Stomach smooth muscle (tissue), 2 donors: ENCODE data around the gene PTTG2.

Experiments used
- H3K27ac ChIP-seq: one replicate; pipeline ENCODE4 v1.7.0; 2013; ENCODE audit warnings: mild to moderate bottlenecking, low read length, inconsistent platforms
- H3K27me3 ChIP-seq, 2 donors: one replicate each; pipeline ENCODE4 v1.7.0; 2013; ENCODE audit warnings: low read length in 2 of 2; ENCODE audit not compliant: insufficient read depth in 2 of 2, control insufficient read depth in 1 of 2
- H3K36me3 ChIP-seq, 2 donors: one replicate each; pipeline ENCODE4 v1.7.0; 2013; ENCODE audit warnings: low read length in 2 of 2; ENCODE audit not compliant: control insufficient read depth in 2 of 2, insufficient read depth in 2 of 2
- H3K4me1 ChIP-seq: one replicate; pipeline ENCODE4 v1.7.0; 2013; ENCODE audit warnings: low read length; ENCODE audit not compliant: control insufficient read depth, insufficient read depth
- H3K4me3 ChIP-seq, 2 donors: one replicate each; pipeline ENCODE4 v1.7.0; 2013; ENCODE audit warnings: low read length in 2 of 2
- H3K9ac ChIP-seq, 2 donors: one replicate each; pipeline ENCODE4 v1.7.0; 2013; ENCODE audit warnings: low read length in 2 of 2, mild to moderate bottlenecking in 1 of 2
- H3K9me3 ChIP-seq, 2 donors: one replicate each; pipeline ENCODE4 v1.7.0; 2013; ENCODE audit warnings: low read length in 2 of 2; ENCODE audit not compliant: control insufficient read depth in 2 of 2
- donor health status: healthy.
- donor health status: Pancreatic carcinoma.

Gene PTTG2

DNA sequence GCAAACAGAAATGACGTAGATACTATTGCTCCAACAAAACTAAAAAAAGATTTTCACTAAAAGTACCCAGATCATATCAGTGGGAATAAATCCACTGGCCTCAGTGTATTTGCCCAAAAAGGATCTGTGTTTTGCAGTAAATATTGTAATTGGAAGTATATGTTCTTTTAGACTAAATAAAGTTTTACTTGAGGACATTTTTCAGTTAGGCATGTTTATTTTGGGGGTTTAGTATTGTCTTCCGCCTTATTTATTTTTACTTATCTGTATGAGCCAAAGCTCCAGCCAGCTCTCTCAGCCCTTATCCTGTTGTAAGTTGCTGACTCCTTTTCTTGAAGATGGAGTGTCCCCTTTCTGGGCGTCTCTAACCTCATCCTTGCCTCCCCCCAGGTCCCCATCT, 49.8 kb downstream of the PTTG2 start:
- Histone ChIP-seq H3K4me1 (peaks cover 37% of the 10 kb centered on the region), H3K27me3 (no peaks in the 10 kb centered on the region), H3K9ac (no peak overlapping the region), H3K4me3 (no peak overlapping the region), H3K36me3 (peaks cover 3% of the 10 kb centered on the region in 2 donors), H3K9me3 (no peaks in the 10 kb centered on the region), H3K27ac (peak overlapping the region; percentile 41)
